Measurements from ENCODE around the gene MEA1.

DNA sequence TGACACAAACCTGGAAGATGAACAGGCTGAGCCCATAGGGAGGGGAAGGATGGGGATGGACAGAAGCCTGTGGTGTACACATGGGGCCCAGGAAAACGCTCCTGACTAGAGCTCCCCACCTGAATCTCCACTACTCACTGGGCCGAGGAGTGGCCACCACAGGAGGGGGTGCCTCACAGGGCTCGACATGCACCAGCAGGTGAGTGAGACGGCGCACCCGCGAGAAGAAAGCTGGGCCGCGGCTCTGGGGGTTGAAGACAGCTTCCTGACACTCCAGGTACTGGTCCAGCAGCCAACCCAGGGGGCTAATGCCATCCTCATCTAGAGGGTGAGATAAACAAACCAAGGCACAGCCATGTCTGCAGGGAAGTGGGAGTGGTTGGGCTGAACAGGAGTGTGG is 29.6 kb upstream of the MEA1 start:
- TF ChIP-seq POLR2A (IDR thresholded peaks at IDR 0.05; ENCODE audit: low read depth, low read length) (no peak), POLR2AphosphoS5 (IDR thresholded peaks at IDR 0.05; ENCODE audit: low read depth, low read length) (no peak), TAF1 (IDR thresholded peaks at IDR 0.05; ENCODE audit: low read depth, low read length) (no peak), SPI1 (IDR thresholded peaks at IDR 0.05; ENCODE audit: low read depth, low read length) (no peak)
